HG02759 (cell line): ENCODE results near the gene HOXB9.
A peak's percentile ranks its signal among the peaks of the same experiment; 100 is the strongest.

Experiments
- ATAC-seq: cut with Tn5 transposase; IDR thresholded peaks from one replicate; pipeline ENCODE4 v1.9.1; 2021; ENCODE audit warnings: mild to moderate bottlenecking, moderate library complexity; ENCODE audit not compliant: unreplicated experiment

Gene HOXB9

GRCh38 chr17:48612854-48613691 is 13.1 kb downstream of the HOXB9 start:
- ATAC-seq, result no peak

GRCh38 chr17:48612456-48612853 is 13.7 kb downstream of the HOXB9 start:
- ATAC-seq, result no peak

- ATAC-seq, result no peak
These were observed 14.3 kb downstream of the HOXB9 start for GRCh38 chr17:48611681-48612455.

- no peak for ATAC-seq
These were observed 14.9 kb downstream of the HOXB9 start for GRCh38 chr17:48611213-48611612.

GRCh38 chr17:48610282-48611211 is 15.6 kb downstream of the HOXB9 start, which contains the start of gene HOXB7:
TSS of gene HOXB7 (minus strand) at chr17:48611017. CDS start at chr17:48610918, 99 bp downstream.
- peak; percentile 36 for ATAC-seq

GRCh38 chr17:48609759-48610281 is 16.3 kb downstream of the HOXB9 start:
- ATAC-seq, result no peak

GRCh38 chr17:48609033-48609432 is 17.1 kb downstream of the HOXB9 start:
- ATAC-seq, result no peak

- ATAC-seq, result no peak
These were observed 17.7 kb downstream of the HOXB9 start for GRCh38 chr17:48608494-48608834.

GRCh38 chr17:48606892-48607614 is 19.1 kb downstream of the HOXB9 start:
- ATAC-seq, result no peak

- ATAC-seq, result no peak
These were observed 19.9 kb downstream of the HOXB9 start for GRCh38 chr17:48605991-48606891.

GRCh38 chr17:48605409-48605919 is 20.7 kb downstream of the HOXB9 start:
- ATAC-seq, result no peak

GRCh38 chr17:48604770-48605329 is 21.3 kb downstream of the HOXB9 start, which contains the start of gene HOXB6:
TSS of gene HOXB6 (minus strand) at chr17:48604986. CDS start at chr17:48598150, 6,836 bp downstream.
- no peak for ATAC-seq

GRCh38 chr17:48603959-48604769 is 22.0 kb downstream of the HOXB9 start:
- ATAC-seq, result no peak

- no peak for ATAC-seq
These were observed 24.4 kb downstream of the HOXB9 start for GRCh38 chr17:48601539-48602425.

GRCh38 chr17:48601207-48601538 is 25.0 kb downstream of the HOXB9 start:
- ATAC-seq, result no peak

- no peak for ATAC-seq
These were observed 25.7 kb downstream of the HOXB9 start for GRCh38 chr17:48600244-48601098.
